HG02571 (cell line): ENCODE results near the gene NT5C1A.

Source experiments
- ATAC-seq: cut with Tn5 transposase; IDR thresholded peaks from one replicate; pipeline ENCODE4 v1.9.1; 2021; ENCODE audit warnings: mild to moderate bottlenecking, moderate library complexity; ENCODE audit not compliant: unreplicated experiment

NT5C1A gene

DNA sequence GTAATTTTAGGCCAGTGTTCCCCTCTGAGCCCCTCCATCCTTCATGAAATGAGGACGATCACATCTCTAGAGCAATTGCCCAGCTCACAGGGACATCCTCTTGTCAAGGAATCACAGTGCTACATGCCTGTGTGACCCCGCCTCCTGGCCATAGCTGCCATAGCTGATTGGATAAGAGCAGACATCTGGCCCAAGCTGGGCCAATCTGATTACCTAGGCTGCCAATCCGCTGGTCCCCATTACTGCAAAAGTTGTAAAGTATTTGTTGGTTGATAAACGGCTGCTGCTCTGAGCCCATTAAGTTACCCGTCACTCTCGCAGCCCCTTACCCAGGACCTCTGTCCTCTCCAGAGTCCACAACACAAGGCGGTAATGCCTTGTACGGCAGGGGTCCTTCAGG is 8.3 kb downstream of the NT5C1A start:
- ATAC-seq, result no peak

DNA sequence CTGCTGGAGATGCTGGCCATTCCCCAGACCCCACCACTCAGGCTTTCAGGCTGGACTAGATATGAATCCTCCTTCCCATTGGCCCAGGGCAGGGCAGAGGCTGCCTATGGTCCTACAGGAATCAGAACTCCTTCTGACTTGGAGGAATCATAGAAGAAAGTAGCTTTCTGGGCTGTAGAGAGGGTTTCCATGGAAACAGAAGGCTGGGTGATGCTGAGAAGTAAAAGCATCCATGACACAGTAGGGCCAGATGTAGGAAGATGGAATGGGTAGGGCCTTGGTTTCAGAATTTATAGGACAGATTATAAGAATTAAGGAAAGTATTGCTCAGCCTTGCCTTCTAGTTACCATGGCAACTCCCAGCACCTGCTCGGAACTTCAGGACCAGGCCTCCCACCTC is 9.0 kb downstream of the NT5C1A start:
- no peak for ATAC-seq

DNA sequence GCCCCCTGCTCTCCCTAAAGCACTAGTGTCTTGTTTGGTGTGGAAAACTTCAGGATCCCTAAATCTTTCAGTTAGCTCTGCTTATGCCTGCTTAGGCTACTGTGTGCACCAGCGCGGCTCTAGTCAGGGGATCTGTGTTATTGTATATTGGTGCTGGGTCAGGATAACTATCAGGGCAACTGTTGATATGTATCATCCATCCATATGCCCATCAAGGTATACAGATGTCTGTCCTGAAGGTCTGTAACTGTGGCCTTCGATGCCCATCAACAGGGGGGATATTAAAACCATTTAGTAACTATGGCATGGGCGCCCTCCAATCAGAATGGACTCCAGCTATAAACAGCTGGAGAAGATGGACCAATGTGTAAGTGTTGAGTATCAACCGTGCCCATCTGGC is 12.4 kb downstream of the NT5C1A start:
- no peak for ATAC-seq

DNA sequence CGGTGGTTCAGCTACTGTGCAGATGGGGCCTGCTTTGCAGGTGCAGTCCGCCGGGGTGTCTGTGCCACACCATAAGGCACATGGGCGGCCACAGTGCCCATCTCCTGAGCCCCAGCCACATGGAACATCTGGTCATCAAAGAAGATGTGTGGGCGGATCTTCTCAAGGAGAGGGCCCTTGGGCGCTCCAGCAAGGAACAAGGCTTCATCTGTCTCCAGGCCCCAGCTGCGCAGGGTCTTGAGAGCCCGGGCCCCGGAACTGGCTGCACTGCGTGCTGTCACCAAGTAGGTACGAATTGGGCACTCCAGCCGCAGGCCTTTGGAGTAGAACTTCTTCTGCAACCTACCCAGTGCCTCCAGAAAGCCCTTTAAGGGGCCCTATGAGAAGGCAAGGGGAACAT is 12.8 kb downstream of the NT5C1A start:
- no peak for ATAC-seq

DNA sequence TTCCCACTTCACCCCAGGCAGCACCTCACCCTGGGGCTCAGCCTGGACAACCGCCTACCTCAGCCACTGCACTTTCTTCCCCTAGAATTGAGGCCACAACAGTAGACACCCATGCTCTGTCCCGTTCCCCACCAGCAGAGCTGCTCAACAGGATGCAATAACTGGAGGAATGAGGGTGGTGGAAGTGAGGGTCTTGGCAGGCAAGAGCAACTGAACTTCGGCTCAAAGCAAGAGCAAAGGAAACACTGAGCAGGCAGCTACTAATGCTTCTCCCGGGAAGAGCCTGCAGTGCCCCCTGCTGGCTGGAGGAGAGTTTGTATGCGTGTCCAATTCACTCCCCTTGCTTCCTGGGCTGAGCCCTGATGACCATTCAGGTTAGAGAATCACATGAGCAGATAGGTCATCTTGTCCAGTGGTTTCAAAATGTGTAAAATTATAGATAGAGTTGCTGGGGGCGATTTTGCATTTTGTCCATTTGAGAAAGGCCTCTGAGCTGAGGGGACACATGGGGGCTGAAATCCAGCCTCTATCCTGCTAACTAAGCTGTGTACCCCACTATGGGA is 13.9 kb downstream of the NT5C1A start:
- ATAC-seq, result peak; percentile 54

DNA sequence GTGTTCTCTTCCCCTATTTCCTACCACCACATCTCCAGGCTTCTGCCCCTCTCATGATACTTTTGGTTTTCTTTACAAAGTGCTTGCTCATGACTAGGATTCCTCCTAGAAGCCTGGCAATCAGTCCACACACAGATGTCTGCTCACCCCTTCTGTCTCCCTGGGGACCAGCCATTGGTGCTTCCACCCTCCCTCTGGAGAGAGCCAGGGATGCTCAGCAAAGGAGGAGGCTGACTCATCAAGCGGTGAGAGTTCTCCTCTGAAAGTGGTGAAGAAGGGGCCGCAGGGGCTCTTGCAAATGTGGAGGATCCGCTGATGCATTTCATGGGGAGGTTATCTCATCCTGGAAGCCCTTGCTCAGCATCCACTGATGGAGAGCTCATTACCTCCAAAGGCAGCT is 14.5 kb downstream of the NT5C1A start:
- no peak for ATAC-seq

DNA sequence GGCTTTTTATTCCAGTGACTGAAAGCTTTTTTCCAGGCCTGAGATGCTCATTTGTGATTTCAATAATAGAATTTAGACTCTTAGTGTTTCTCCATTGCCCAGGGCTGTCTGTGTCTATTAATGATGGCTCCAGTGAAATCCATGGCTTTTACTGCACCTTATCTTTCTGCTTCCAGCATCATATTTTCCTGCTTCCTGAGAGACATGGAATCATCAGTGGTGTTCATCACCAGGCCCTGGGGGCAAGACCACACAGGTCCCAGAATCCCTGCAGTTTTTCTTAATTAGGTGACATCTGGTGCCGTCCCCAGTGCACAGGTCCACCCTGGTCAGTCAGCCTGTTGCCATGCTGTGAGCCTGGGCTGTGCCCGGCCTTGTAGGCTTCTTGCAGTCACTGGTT is 15.5 kb downstream of the NT5C1A start:
- no peak for ATAC-seq

DNA sequence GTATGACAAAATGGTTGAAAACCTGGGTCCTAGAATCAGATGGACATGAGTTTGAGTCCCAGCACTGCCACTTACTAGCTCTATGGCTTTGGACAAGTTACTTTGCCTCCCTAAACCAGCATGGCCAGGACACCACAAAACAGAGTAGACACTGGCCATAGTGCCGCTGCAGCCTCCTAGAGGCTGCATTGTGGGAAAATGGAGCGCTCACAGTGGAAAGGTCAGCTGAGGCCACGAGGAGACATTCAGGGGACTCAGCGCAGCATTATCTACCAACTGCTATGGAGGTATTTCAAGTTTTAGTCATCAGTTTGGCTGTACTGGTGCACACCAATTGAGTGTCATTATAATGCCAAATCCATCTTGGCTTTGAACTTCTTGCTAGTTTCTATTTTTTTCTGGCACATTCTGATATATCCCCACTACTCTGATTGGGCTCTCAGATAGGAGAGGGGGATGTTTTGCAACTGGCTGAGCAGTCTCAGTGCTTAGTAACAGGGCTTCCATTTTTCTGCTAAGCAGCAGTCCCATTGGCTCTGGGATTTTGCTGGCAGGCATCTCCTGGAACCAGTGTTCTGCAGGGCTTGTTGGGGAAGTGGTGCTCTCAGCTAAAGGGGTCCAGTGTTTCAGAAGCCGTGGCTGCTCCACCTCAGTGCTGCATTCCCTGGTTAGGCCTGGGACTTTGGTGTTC is 16.2 kb downstream of the NT5C1A start:
- no peak for ATAC-seq

DNA sequence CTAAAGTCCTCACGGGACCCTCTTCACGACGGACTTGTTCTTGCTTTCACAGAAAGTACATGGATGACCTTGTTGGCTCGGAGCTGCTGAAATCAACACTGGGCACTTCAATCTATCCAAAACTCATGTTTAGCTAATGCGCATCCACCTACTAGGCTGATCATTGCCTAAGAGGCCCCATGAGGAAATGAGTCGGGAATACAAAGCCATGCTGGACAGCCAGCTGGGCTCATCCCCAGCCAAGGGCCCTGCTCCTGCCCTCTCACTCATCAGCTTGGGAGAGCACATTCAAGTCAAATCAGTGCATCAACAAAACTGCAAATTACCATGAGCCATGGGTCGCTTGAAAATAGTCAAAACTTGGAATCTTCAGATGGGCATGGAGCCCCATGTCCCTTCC is 17.6 kb downstream of the NT5C1A start:
- no peak for ATAC-seq

DNA sequence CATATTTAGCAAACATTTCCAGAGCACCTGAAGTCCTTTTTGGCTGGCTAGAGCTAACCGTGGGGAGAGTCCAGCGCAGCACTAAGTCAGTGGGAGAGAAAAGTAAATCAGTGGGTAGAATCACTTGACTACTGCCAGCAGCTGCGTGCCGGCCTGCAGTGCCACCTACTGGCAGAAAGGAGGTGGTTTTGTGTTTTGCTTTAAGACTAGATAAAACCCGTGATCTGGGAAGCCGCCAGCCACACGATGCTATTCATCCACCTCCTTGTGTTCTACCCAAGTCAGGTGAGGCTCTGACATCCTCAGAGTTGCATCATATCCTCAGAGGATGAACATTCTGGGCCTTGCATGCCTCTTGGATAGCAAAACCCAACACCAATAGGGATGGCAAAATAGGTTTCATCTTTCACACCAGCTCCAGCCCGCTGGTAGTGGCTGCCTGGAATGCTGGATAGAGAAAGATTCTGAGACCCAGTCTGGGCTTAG is 18.3 kb downstream of the NT5C1A start:
- ATAC-seq, result no peak

DNA sequence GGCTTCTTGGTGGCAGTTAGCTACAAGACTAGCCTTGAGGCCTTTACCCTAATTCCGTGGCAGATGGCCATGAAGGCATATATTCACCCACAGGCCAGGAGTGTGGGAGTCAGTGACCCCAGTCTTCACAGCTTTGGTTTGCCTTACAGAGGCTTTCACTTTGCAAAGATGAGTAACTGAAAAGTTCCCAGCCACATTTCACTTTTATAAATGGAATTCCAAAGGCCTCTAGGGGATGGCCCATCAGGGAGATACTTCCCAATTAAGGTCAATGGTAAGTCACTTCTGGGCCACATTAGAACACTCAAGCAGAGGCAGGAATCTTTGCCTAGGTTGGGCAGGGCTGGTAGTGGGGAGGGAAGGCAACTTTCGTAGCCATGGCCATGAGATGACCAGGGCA is 19.4 kb downstream of the NT5C1A start:
- ATAC-seq, result no peak

DNA sequence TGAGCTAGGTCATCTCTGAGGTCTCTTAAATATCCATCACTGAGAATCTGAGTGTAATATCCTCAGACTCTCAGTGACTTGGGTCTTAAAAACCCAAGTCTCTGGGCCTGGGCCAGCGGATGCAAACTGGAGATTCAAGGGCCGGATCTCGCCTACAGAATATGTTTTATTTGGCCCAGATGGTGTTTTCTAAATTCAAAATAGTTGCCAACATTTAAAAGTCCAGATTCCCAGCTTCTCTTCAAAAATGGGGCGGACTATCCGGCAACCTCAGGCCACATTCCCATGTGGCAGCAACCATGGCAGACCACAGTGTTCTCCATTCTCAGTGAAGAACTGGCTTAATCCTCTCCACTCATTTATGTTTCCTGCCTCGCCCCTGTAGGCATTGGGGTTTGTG is 19.8 kb downstream of the NT5C1A start:
- ATAC-seq, result no peak

DNA sequence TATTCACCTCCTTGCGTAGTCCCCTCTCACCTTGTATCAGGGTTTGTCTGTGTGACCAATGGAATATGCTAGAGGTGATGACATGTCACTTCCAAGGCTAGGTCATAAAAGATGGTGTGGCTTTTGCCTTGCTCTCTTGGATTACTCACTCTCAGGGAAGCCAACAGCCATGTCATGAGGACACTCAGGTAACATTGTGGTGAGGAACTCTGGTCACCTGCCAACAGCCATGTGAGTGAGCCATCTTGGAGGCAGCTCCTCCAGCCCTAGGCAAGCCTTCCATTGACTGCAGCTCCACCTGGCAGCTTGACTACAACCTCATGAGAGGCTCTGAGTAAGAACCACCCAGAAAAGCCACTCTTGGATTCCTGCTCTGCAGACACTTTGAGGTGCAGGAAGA is 21.5 kb downstream of the NT5C1A start:
- ATAC-seq, result no peak

DNA sequence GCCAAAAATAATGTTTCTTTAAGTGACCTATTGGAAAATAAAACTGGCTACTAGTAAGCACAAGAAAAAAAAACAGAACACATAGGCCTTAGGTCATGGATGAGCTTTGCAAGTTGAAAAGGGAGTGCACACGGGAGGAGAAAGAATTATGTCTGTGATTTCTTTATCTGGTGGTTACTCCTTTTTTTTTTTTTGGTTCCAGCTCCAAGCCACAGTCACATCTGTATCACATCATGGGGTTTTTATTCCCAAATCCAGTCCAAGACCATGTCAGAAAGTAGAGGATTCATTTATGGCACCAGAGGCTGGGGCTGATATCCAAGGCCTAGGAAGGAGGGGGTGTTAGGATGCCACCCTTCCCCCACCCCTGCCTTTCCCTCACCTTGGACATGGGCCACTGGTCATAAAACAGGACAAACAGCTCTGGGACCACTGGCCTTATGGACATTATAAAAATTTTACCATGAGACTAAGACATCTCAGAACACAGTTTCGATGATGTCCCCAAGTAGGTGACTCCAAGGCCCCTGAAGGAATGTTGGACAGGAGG is 22.2 kb downstream of the NT5C1A start:
- no peak for ATAC-seq

DNA sequence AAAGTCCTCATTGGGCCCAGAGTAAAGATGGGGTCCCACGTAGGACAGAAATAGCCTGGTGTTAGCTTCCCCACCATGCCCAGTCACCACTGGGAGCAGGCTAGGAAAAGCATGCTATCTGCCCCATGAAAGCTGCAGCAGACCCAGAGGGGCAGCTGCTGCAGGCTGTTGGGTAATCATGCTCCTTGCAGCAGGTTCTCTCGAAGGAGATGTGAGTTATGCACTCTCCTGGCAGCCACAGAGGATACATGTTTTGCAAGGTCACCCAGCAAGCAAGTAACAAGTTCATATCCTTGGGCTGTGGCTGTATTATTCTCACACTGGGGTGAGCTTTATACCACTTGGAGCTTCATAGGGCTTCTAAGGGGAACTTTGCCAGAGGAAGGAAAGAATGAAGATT is 23.4 kb downstream of the NT5C1A start:
- no peak for ATAC-seq

DNA sequence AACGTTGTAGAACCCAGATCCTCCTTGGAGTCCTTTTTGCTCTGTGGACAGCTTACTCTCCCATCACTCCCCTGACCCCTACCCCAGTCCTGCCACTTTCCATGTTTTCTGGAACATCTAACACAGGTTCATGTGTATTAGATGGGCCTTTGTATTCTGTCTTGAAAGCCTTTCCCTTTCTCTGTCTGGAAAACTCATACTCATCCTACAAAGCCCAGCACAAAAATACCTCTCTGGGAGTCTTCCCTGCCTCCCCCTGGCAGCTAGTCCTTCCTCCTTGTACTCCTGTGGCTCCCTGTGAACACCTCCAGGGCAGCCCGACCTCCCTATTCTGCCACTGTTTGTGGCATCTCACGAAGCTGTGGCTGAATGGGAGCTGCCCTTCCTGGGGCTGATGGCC is 24.7 kb downstream of the NT5C1A start:
- no peak for ATAC-seq

DNA sequence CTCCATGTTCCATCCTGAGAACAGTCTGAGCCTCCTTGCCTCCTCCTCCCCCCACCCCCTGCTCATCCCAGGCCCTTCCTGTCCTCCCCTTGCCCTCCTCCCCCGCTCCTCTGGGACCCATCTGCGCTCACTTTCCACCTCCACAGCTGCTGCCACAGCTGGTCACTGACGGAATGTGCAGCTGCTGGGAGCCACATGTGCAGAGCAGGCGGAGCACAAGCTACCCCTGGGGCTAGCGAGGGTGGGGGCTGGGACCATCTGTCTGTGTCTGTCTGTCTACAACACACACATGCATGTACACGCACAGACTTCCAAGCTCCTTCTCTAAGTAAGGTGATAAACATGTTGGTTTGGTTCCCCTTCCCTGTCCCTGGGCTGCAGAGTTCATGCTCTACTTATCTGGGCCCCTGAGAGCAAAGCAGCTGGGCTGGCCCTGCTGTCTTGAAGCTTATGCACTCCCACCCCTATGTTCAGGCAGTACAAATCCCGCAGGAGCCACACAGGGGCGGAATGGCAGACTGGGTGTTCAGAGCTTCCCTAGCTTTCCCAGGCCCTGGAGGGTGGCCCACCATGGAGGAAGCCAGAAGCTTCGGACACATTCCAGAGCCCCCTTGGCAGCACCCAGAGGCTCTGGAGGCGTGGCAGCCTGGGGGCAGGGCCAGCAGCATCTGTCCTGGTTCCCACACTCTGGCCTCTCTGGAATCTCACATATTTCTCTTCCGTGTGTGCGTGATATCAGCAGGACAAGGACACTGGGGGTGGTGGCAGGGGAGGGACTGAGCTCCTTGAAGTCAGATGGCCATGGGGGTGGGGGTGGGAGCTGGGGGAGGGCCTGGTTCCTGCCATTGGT is 25.4 kb downstream of the NT5C1A start:
- ATAC-seq, result no peak

DNA sequence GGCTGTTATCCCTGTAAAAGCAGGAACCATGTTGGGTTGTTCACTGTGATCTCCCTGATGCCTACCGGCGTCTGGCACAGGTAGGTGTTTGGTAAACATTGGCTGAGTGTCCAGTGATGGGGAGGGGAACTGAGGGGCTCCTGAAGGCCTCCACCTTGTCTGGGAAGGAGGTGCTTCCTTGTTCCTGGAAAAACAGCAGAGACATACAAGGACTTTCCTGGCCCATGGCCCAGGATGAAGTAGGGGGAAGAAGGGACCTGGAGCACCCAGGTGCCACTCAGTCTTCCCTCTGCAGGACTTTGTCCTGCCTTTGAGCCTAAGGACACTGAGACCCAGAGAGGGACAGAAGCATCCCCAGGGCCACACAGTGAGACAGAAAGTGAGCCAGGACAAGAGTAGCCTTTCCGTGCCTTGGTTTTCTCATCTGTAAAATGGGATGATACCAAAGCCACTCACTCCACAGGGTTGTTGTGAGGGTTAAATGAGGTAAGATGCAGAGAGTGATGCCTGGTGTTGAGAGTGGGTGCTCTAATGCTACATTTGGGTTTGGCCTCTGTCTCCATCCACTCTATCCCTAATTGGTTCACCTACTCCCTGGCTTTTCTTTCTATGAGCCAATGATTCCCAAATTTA is 26.4 kb downstream of the NT5C1A start:
- ATAC-seq, result no peak

DNA sequence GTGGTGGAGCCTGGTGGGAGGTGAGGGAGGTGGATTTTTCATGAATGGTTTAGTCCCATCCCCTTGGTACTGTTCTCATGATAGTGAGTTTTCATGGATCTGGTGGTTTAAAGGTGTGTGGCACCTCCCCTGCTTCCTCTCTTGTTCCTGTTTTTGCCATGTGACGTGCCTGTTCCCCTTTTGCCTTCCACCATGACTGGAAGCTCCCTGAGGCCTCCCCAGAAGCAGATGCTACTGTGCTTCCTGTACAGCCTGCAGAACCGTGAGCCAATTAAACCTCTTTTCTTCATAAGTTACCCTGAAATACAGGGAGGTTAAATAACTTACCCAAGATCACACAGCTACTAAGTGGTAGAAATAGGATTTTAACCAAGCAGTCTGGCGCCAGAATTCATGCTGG is 28.2 kb downstream of the NT5C1A start:
- no peak for ATAC-seq

DNA sequence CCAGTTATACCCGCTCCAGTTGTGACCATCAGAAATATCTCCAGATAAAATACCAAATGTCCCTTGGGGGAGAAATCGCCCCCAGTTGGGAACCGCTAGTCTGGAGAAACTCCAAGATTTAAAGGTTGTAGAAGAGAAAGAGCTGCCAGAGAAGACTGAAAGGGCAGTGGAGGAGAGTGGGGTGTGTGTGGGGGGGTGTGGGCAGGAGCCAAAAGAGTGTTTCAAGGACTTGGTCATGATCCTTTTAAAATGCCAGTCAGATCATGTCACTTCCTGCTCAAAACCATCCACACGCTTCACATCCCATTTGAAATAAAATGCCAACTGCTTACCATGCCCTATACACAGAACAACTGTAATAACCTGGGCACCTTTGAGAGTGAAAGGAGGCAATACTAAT is 29.1 kb downstream of the NT5C1A start:
- ATAC-seq, result no peak

DNA sequence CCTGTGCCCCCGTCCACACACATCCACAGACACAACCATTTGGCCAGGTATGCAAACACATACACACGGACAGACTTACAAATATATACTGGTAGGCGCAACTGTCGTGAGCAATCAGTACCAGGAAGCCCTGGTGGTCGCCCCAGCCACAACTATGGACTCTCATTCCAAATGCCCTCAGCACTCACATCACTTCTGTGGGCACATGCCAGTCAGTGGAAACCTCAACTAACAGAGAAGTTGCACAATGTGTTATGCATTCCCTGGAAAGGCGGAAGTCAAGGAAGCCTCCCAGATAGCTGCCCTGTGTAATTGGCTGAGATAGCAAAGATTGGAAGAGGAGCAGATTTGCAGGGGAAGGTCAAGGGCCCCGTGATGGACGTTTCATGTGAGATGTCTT is 31.0 kb downstream of the NT5C1A start:
- ATAC-seq, result no peak
